GM21360 (cell line): ENCODE measurements around the gene TCEAL7.

Experiments used
- ATAC-seq: cut with Tn5 transposase; IDR thresholded peaks from one replicate; pipeline ENCODE4 v1.9.1; 2021; ENCODE audit warnings: mild to moderate bottlenecking, moderate library complexity; ENCODE audit not compliant: unreplicated experiment

TCEAL7 gene

GRCh38 chrX:103363046-103363445 lies 33.0 kb downstream of the TCEAL7 start:
- no peak for ATAC-seq

GRCh38 chrX:103367502-103367901 lies 37.5 kb downstream of the TCEAL7 start:
- ATAC-seq: no peak

- ATAC-seq: no peak
Measured at GRCh38 chrX:103369479-103369878, 39.4 kb downstream of the TCEAL7 start.

GRCh38 chrX:103372886-103373285 lies 42.8 kb downstream of the TCEAL7 start:
- ATAC-seq: no peak

- ATAC-seq: no peak
Measured at GRCh38 chrX:103373581-103373980, 43.5 kb downstream of the TCEAL7 start.

- ATAC-seq: no peak
Measured at GRCh38 chrX:103376118-103376978, 46.3 kb downstream of the TCEAL7 start, which contains the start of gene BEX3. Gene BEX3, plus strand, starts transcription at chrX:103376538. Its CDS starts 984 bp downstream, at chrX:103377522.

GRCh38 chrX:103376979-103377324 lies 46.9 kb downstream of the TCEAL7 start:
- ATAC-seq: no peak

- ATAC-seq: no peak
Measured at GRCh38 chrX:103378990-103379389, 49.0 kb downstream of the TCEAL7 start.
